Inflammatory macrophage (primary cell): ENCODE results near the gene EXOC6.
"Not testable (repeated sequence)": the region's sequence is repeated elsewhere in the genome, so short reads cannot be mapped to it uniquely, and the experiment has no call there.

Experiments used
- DNase-seq, 2 donors: peaks; one replicate each; pipeline ENCODE4 v3.0.0-alpha.2; 2020 to 2022

Gene EXOC6

GRCh38 chr10:93083743-93084539 lies 235.6 kb downstream of the EXOC6 start:
- DNase-seq, result no peak

GRCh38 chr10:93085272-93085859 lies 237.0 kb downstream of the EXOC6 start:
- DNase-seq, result no peak

GRCh38 chr10:93086289-93086688 lies 238.0 kb downstream of the EXOC6 start:
- DNase-seq, result no peak

GRCh38 chr10:93087846-93088245 lies 239.5 kb downstream of the EXOC6 start:
- no peak for DNase-seq

- DNase-seq, result no peak
These were observed 240.1 kb downstream of the EXOC6 start for GRCh38 chr10:93088466-93088865.

- peak; percentile 30 to 34 for DNase-seq
These were observed 242.3 kb downstream of the EXOC6 start for GRCh38 chr10:93090619-93091018.

- DNase-seq, result no peak
These were observed 243.6 kb downstream of the EXOC6 start for GRCh38 chr10:93091960-93092359.

- DNase-seq, result no peak
These were observed 246.9 kb downstream of the EXOC6 start for GRCh38 chr10:93095225-93095624.

- DNase-seq, result no peak
These were observed 248.6 kb downstream of the EXOC6 start for GRCh38 chr10:93096901-93097300.

GRCh38 chr10:93097386-93097785 lies 249.1 kb downstream of the EXOC6 start:
- DNase-seq, result no peak

DNA sequence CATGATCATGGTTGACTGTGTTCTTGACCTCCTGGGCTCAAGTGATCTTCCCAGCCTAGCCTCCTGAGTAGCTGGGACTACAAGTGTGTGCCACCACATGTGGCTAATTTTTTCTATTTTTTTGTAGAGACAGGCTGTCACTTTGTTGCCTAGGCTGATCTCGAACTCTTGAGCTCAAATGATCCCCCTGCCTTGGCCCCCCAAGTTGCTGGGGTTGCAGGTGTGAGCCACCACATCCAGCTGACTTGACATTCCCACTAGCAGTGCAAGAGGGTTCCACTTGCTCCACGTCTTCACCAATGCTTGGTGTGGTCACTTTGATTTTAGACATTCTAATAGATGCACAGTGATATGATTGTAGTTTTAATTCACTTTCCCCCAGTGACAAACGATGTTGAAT lies 250.5 kb downstream of the EXOC6 start:
- no peak for DNase-seq

- DNase-seq, result no peak
These were observed 251.3 kb downstream of the EXOC6 start for GRCh38 chr10:93099670-93100069.

- not testable (repeated sequence) for DNase-seq
These were observed 252.8 kb downstream of the EXOC6 start for GRCh38 chr10:93101148-93101547.

DNA sequence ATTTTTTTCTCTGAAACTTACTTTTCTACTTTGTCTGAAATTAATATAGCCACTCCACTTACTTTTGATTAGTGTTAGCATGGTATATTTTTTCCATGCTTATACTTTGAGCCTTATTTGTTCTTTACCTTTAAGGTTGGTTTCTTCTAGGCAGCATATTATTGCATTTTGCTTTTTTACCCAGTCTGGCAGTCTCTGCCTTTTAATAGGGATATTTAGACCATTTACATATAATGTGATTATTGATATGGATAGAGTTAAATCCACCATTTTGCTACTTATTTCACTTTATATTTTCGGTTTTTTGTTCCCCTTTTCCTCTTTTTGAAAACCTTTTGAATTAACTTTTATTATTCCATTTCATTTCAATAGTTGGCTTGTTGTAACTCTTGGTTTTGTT lies 255.6 kb downstream of the EXOC6 start:
- DNase-seq, result no peak

- no peak for DNase-seq
These were observed 258.3 kb downstream of the EXOC6 start for GRCh38 chr10:93106631-93107072.
